Epithelial cell of esophagus (primary cell): Measurements from ENCODE around the gene MAPK1.
"Not testable (repeated sequence)": the region's sequence is repeated elsewhere in the genome, so short reads cannot be mapped to it uniquely, and the experiment has no call there.

ENCODE experiments used
- DNase-seq: peaks from one replicate; pipeline ENCODE4 v3.0.0; 2010; ENCODE audit warnings: low read depth
- H3K4me3 ChIP-seq: 2 replicates; pipeline ENCODE4 v1.5.1; 2011; ENCODE audit warnings: mild to moderate bottlenecking, low read length, control low read depth
- CTCF ChIP-seq: IDR thresholded peaks from 2 replicates; pipeline ENCODE4 v1.5.1; 2011; ENCODE audit warnings: low read depth, mild to moderate bottlenecking, low read length, control low read depth, inconsistent platforms; ENCODE audit not compliant: insufficient read depth; ENCODE audit errors: missing control alignments

The MAPK1 gene

GRCh38 chr22:21829523-21829922, 37.9 kb downstream of the MAPK1 start:
- no peak overlapping the region for H3K4me3 ChIP-seq
- no peak for TF ChIP-seq CTCF
- DNase-seq: no peak

DNA sequence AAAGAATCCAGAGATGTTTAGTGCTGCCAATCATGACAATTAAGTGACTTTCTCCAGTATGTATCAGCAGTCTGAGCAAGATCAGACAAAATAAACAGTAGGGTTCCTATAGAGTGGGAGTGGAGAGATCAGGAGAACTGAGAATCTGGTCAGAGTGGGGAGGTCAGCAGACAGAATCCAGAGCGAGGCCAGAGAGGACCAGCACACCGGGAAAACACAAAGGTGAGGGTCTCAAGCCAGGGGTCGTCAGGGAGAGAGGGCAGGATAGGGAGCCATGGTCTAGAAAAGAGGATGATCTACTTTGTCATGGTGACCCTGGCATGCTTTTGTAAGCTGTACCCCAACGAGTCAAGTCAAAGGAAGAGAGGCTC, 39.2 kb downstream of the MAPK1 start:
- no peak for TF ChIP-seq CTCF
- DNase-seq: no peak
- no peak overlapping the region for H3K4me3 ChIP-seq

DNA sequence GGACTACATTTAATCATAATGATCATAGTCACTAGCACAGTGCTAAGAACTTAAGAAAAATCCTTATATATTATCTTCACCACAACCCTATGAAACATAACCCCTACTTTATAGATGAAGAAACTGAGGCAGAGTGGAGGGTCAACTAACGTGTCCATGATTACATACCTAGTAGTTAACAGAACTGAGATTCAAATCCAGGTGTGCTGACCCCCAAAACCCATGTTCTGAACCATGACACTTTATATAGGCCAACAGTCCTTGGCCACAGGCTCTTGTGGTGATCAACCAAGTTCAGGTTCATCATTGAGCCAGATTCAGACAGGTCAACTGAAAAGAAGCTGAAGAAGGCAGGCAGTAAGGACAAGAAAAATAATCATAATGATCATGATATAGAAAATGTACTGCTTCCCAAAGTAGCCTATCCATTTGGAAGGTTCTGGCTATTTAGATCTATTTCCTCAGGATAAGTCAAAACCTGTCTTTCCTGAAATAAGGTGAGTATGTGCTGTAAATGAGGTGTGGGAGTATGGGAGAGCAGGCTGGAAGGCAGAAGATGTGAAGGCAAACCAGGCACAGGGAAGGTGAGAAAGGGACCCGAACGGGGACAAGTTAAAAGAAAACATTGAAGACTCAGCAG, 39.7 kb downstream of the MAPK1 start:
- peak; percentile 61 for DNase-seq
- no peak for TF ChIP-seq CTCF
- no peak overlapping the region for H3K4me3 ChIP-seq

GRCh38 chr22:21826204-21826603, 41.2 kb downstream of the MAPK1 start:
- no peak for TF ChIP-seq CTCF
- H3K4me3 ChIP-seq: no peak overlapping the region
- DNase-seq: no peak

GRCh38 chr22:21824962-21825361, 42.5 kb downstream of the MAPK1 start:
- not testable (repeated sequence) for DNase-seq

GRCh38 chr22:21824445-21824912, 43.0 kb downstream of the MAPK1 start:
- no peak overlapping the region for H3K4me3 ChIP-seq
- no peak for DNase-seq

More at GRCh38 chr22:21824962-21825361, 42.5 kb downstream of the MAPK1 start:
- not testable (repeated sequence) for H3K4me3 ChIP-seq

DNA sequence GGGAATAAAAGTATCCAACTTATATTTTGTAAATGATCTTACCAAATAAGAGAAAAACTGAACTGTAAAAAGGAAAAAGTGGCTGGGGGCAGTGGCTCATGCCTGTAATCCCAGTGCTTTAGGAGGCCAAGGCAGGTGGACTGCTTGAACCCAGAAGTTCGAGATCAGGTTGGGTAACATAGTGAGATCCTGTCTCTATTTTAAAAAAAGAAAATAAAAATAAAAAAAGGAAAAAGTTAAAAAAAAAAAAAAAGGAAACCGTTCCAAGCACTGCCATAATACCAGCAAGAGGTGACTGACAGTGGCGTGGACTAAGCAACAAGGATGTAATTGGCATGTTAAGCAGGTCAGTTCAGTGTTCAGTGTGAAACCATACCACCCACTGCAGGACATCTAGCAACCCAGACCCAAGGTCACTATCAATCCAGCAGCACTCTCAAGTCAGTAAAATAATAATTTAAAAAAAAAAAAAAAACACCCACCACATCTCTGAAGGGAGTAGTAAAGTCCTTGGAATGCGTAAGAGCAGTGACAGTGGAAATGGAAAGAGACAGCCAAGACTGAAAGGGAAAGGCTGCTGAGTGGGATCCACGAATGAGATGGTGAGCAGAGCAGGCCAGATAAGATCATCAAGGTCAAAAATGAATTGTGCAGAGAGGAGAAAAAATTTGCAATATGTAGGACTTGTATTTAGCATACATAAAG, 43.6 kb downstream of the MAPK1 start:
- no peak overlapping the region for H3K4me3 ChIP-seq
- no peak for TF ChIP-seq CTCF
- DNase-seq: no peak

More at GRCh38 chr22:21824445-21824912, 43.0 kb downstream of the MAPK1 start:
- TF ChIP-seq CTCF: no peak
